HUDEP-2 (cell line): Measurements from ENCODE around the gene CHIC2.
"Not testable (repeated sequence)": the region's sequence is repeated elsewhere in the genome, so short reads cannot be mapped to it uniquely, and the experiment has no call there.

Source experiments
- DNase-seq, 76 experiments: peaks; one replicate each; lab custom pipeline; 2025; ENCODE audit not compliant: unreplicated experiment in 76 of 76; lab: John Stamatoyannopoulos, UW

Gene CHIC2

GRCh38 chr4:54062392-54062791 is 2.0 kb downstream of the CHIC2 start:
- DNase-seq: no peak

GRCh38 chr4:54061873-54062272 is 2.5 kb downstream of the CHIC2 start:
- no peak for DNase-seq

GRCh38 chr4:54061067-54061466 is 3.3 kb downstream of the CHIC2 start:
- no peak for DNase-seq

GRCh38 chr4:54060116-54060515 is 4.3 kb downstream of the CHIC2 start:
- DNase-seq: no peak

- no peak for DNase-seq
These were observed 6.2 kb downstream of the CHIC2 start for GRCh38 chr4:54058171-54058570.

- DNase-seq: no peak
These were observed 8.0 kb downstream of the CHIC2 start for GRCh38 chr4:54056360-54056759.

GRCh38 chr4:54055494-54055893 is 8.9 kb downstream of the CHIC2 start:
- DNase-seq: no peak

GRCh38 chr4:54054501-54054900 is 9.9 kb downstream of the CHIC2 start:
- DNase-seq: peak in 28 of 76 experiments; percentile 0 to 83 (median 38)

GRCh38 chr4:54053322-54053721 is 11.1 kb downstream of the CHIC2 start:
- not testable (repeated sequence) for DNase-seq

GRCh38 chr4:54050214-54050904 is 14.0 kb downstream of the CHIC2 start:
- no peak for DNase-seq

GRCh38 chr4:54043630-54044029 is 20.8 kb downstream of the CHIC2 start:
- DNase-seq: not testable (repeated sequence)

GRCh38 chr4:54041933-54042332 is 22.5 kb downstream of the CHIC2 start:
- no peak for DNase-seq

- DNase-seq: no peak
These were observed 23.3 kb downstream of the CHIC2 start for GRCh38 chr4:54041100-54041499.

GRCh38 chr4:54038056-54038455 is 26.3 kb downstream of the CHIC2 start:
- DNase-seq: no peak

GRCh38 chr4:54036184-54036583 is 28.2 kb downstream of the CHIC2 start:
- DNase-seq: no peak

- DNase-seq: no peak
These were observed 31.8 kb downstream of the CHIC2 start for GRCh38 chr4:54032558-54033135.

GRCh38 chr4:54027311-54027710 is 37.1 kb downstream of the CHIC2 start:
- DNase-seq: no peak

GRCh38 chr4:54025582-54025981 is 38.8 kb downstream of the CHIC2 start:
- DNase-seq: no peak

GRCh38 chr4:54023019-54023418 is 41.4 kb downstream of the CHIC2 start:
- DNase-seq: not testable (repeated sequence)

- no peak for DNase-seq
These were observed 46.4 kb downstream of the CHIC2 start for GRCh38 chr4:54017974-54018373.

GRCh38 chr4:54017308-54017707 is 47.1 kb downstream of the CHIC2 start:
- DNase-seq: no peak

- DNase-seq: no peak
These were observed 47.9 kb downstream of the CHIC2 start for GRCh38 chr4:54016504-54016903.
